SK-N-SH (cell line): ENCODE measurements around the gene SBF2. TPM values are rescaled to one million over a fixed set of nuclear protein-coding genes. Genes with fewer than 3 reads are reported as not detected.
A peak's percentile ranks its signal among the peaks of the same experiment; 100 is the strongest.

Source experiments
- CTCF ChIA-PET: fragments of 300-600, 350-600 bp; formaldehyde crosslinking; extraction: SDS; loops from one replicate; lab custom pipeline; 2021; lab: Yijun Ruan, JAX
- POLR2A ChIA-PET: fragments of 350-600 bp; sonication (Branson Sonifier 250); formaldehyde crosslinking; extraction: SDS; loops from one replicate; lab custom pipeline; 2020; ENCODE audit warnings: antibody characterized with exemption, inconsistent platforms; lab: Yijun Ruan, JAX
- DNase-seq: peaks from one replicate; pipeline ENCODE4 v3.0.0; 2012
- H2AFZ ChIP-seq: fragments of 200-600 bp; sonication (generic); 2 replicates; pipeline ENCODE4 v1.8.1; 2016; ENCODE audit warnings: antibody characterized with exemption, mild to moderate bottlenecking, low read depth
- H3F3A ChIP-seq: fragments of 200-600 bp; sonication (generic); replicated peaks from 2 replicates; pipeline ENCODE3; 2016; ENCODE audit warnings: antibody characterized with exemption, mild to moderate bottlenecking; ENCODE audit not compliant: insufficient read depth
- H3K27ac ChIP-seq, 2 experiments: fragments of 200-500 bp in 1 of 2; fragments of 200-600 bp in 1 of 2; sonication (Bioruptor generic) in 1 of 2; sonication (generic), shearing (Covaris generic) in 1 of 2; 2 replicates each; pipeline versions ENCODE4 v1.5.1 to v1.6.1; 2014 to 2016; ENCODE audit warnings: low read depth in 2 of 2, inconsistent platforms in 1 of 2, low read length in 1 of 2, mild to moderate bottlenecking in 1 of 2, mixed read lengths in 1 of 2
- H3K27me3 ChIP-seq: fragments of 200-600 bp; sonication (generic), shearing (Covaris generic); 2 replicates; pipeline ENCODE4 v1.6.1; 2016; ENCODE audit warnings: mixed run types; ENCODE audit not compliant: insufficient read depth
- H3K36me3 ChIP-seq, 2 experiments: fragments of 200-500 bp in 1 of 2; fragments of 200-600 bp in 1 of 2; sonication (Bioruptor generic) in 1 of 2; sonication (generic) in 1 of 2; replicated peaks in 1 of 2; 2 replicates each; pipeline versions ENCODE3 to v1.5.1; 2014 to 2016; ENCODE audit warnings: low read length in 1 of 2, mild to moderate bottlenecking in 1 of 2; ENCODE audit not compliant: insufficient read depth in 2 of 2, control insufficient read depth in 1 of 2
- H3K4me1 ChIP-seq, 2 experiments: fragments of 200-500 bp in 1 of 2; fragments of 200-600 bp in 1 of 2; sonication (Bioruptor generic) in 1 of 2; sonication (generic), shearing (Covaris generic) in 1 of 2; 2 replicates each; pipeline versions ENCODE4 v1.5.1 to v1.6.1; 2014 to 2016; ENCODE audit warnings: low read depth in 1 of 2, low read length in 1 of 2, mixed run types in 1 of 2; ENCODE audit not compliant: insufficient read depth in 2 of 2, control insufficient read depth in 1 of 2
- H3K4me2 ChIP-seq: fragments of 200-600 bp; sonication (generic), shearing (Covaris generic); 2 replicates; pipeline ENCODE4 v1.6.1; 2017; ENCODE audit warnings: mixed run types
- H3K4me3 ChIP-seq, 2 experiments: fragments of 200-500 bp in 1 of 2; fragments of 200-600 bp in 1 of 2; sonication (Bioruptor generic) in 1 of 2; sonication (generic), shearing (Covaris generic) in 1 of 2; 2 replicates each; pipeline versions ENCODE4 v1.5.1 to v1.8.1; 2014 to 2016; ENCODE audit warnings: low read depth in 2 of 2, inconsistent platforms in 1 of 2, low read length in 1 of 2, mild to moderate bottlenecking in 1 of 2, mixed read lengths in 1 of 2, moderate library complexity in 1 of 2
- H3K79me2 ChIP-seq: fragments of 200-600 bp; sonication (generic); 2 replicates; pipeline ENCODE4 v1.8.1; 2017; ENCODE audit warnings: mild to moderate bottlenecking; ENCODE audit not compliant: insufficient read depth
- H3K9ac ChIP-seq: fragments of 200-600 bp; sonication (generic); 2 replicates; pipeline ENCODE4 v1.6.1; 2017; ENCODE audit warnings: mixed run types
- H3K9me2 ChIP-seq: fragments of 200-600 bp; sonication (generic); 2 replicates; pipeline ENCODE4 v1.6.1; 2017; ENCODE audit warnings: mixed run types
- H3K9me3 ChIP-seq: fragments of 200-600 bp; sonication (generic); 2 replicates; pipeline ENCODE4 v1.6.1; 2017; ENCODE audit warnings: mixed run types, mild to moderate bottlenecking, moderate library complexity
- H4K20me1 ChIP-seq: fragments of 200-600 bp; sonication (generic); 2 replicates; pipeline ENCODE4 v1.6.1; 2017; ENCODE audit warnings: mild to moderate bottlenecking, mixed run types; ENCODE audit not compliant: insufficient read depth
- ELF1 ChIP-seq: IDR thresholded peaks from 2 replicates; pipeline ENCODE4 v1.4.0; 2012
- EP300 ChIP-seq, 2 experiments: IDR thresholded peaks; 2 replicates each; pipeline versions ENCODE4 v1.4.0 to v1.6.1; 2012; ENCODE audit warnings: borderline replicate concordance in 1 of 2, low read depth in 1 of 2, low read length in 1 of 2
- EZH2phosphoT487 ChIP-seq: fragments of 200-600 bp; sonication (generic); IDR thresholded peaks from 2 replicates; pipeline ENCODE4 v1.6.1; 2017; ENCODE audit warnings: low read depth, mixed run types, mild to moderate bottlenecking, antibody characterized with exemption, moderate library complexity, borderline replicate concordance
- FOXJ3 ChIP-seq: sonication (generic); formaldehyde crosslinking; IDR thresholded peaks from 2 replicates; pipeline ENCODE4 v1.5.1; 2020; ENCODE audit warnings: mild to moderate bottlenecking, missing genetic modification reagents
- GATA2 ChIP-seq: sonication (generic); formaldehyde crosslinking; IDR thresholded peaks from 2 replicates; pipeline ENCODE4 v1.5.0; 2020; ENCODE audit warnings: mild to moderate bottlenecking, missing genetic modification reagents
- JUND ChIP-seq: IDR thresholded peaks from 2 replicates; pipeline ENCODE4 v1.4.0; 2012
- MXI1 ChIP-seq: IDR thresholded peaks from 2 replicates; pipeline ENCODE4 v1.6.1; 2012; ENCODE audit warnings: mild to moderate bottlenecking, low read depth, low read length, improper control_type of control experiment
- NFIC ChIP-seq: IDR thresholded peaks from 2 replicates; pipeline ENCODE4 v1.4.0; 2012; ENCODE audit warnings: borderline replicate concordance
- NRF1 ChIP-seq: IDR thresholded peaks from 2 replicates; pipeline ENCODE4 v1.6.1; 2012; ENCODE audit warnings: low read depth, mild to moderate bottlenecking, low read length
- POLR2AphosphoS5 ChIP-seq: IDR thresholded peaks from 2 replicates; pipeline ENCODE4 v1.6.1; 2012; ENCODE audit warnings: low read depth, low read length
- RAD21 ChIP-seq: IDR thresholded peaks from 2 replicates; pipeline ENCODE4 v1.6.1; 2012; ENCODE audit warnings: mild to moderate bottlenecking, low read length
- RCOR1 ChIP-seq: fragments of 150-350 bp; IDR thresholded peaks from 2 replicates; pipeline ENCODE4 v1.6.1; 2017; ENCODE audit warnings: antibody characterized with exemption, low read length
- RXRA ChIP-seq: IDR thresholded peaks from 2 replicates; pipeline ENCODE4 v1.4.0; 2012; ENCODE audit warnings: low read depth, mild to moderate bottlenecking, borderline replicate concordance
- SMC3 ChIP-seq: IDR thresholded peaks from 2 replicates; pipeline ENCODE4 v1.6.1; 2012; ENCODE audit warnings: low read depth, low read length, improper control_type of control experiment
- TAF1 ChIP-seq: IDR thresholded peaks from 2 replicates; pipeline ENCODE4 v1.6.1; 2012; ENCODE audit warnings: low read depth, mild to moderate bottlenecking, low read length, moderate library complexity, borderline replicate concordance
- TCF12 ChIP-seq: IDR thresholded peaks from 2 replicates; pipeline ENCODE4 v1.4.0; 2012
- YY1 ChIP-seq: IDR thresholded peaks from 2 replicates; pipeline ENCODE4 v1.4.0; 2012; ENCODE audit warnings: low read depth, mild to moderate bottlenecking
- WGBS: methylation state at CpG from one replicate; pipeline ENCODE4 v1.1.6; 2017; ENCODE audit warnings: low lambda C conversion rate; 5-methylcytosine and 5-hydroxymethylcytosine counted together
- polyA plus RNA-seq, 3 experiments: library from polyadenylated mRNA; depleted of rRNA; stranded (reverse); fragments of >200 nt; gene quantifications; 2 replicates each; pipeline ENCODE4 v1.2.3, GENCODE V29; 2012
- TF ChIP-seq, protein P1 (sequence below): fragments of 150-350 bp; IDR thresholded peaks from 2 replicates; pipeline ENCODE4 v1.6.1; 2017; ENCODE audit warnings: antibody characterized with exemption, low read length, low read depth, borderline replicate concordance
- TF ChIP-seq, protein P2 (sequence below): fragments of 150-350 bp; IDR thresholded peaks from 2 replicates; pipeline ENCODE4 v1.6.1; 2016; ENCODE audit warnings: mild to moderate bottlenecking, low read depth, low read length
- TF ChIP-seq, protein P3 (sequence below): IDR thresholded peaks from 2 replicates; pipeline ENCODE4 v1.4.0; 2012; ENCODE audit warnings: low read depth, borderline replicate concordance
- TF ChIP-seq, protein P4 (sequence below): IDR thresholded peaks from 2 replicates; pipeline ENCODE4 v1.4.0; 2012; ENCODE audit warnings: low read depth
- TF ChIP-seq, protein P5 (sequence below): IDR thresholded peaks from 2 replicates; pipeline ENCODE4; 2012
- TF ChIP-seq, protein P6 (sequence below): fragments of 200-600 bp; sonication (generic); IDR thresholded peaks from 2 replicates; pipeline ENCODE4 v1.6.1; 2017; ENCODE audit warnings: antibody characterized with exemption, mild to moderate bottlenecking, moderate library complexity
- TF ChIP-seq, protein P7 (sequence below): IDR thresholded peaks from 2 replicates; pipeline ENCODE4 v1.4.0; 2012; ENCODE audit warnings: low read depth, borderline replicate concordance

Gene SBF2
- polyA plus RNA-seq, 1 of the 3 experiments (the other 2 are of a cell fraction) = 23.0 TPM

DNA sequence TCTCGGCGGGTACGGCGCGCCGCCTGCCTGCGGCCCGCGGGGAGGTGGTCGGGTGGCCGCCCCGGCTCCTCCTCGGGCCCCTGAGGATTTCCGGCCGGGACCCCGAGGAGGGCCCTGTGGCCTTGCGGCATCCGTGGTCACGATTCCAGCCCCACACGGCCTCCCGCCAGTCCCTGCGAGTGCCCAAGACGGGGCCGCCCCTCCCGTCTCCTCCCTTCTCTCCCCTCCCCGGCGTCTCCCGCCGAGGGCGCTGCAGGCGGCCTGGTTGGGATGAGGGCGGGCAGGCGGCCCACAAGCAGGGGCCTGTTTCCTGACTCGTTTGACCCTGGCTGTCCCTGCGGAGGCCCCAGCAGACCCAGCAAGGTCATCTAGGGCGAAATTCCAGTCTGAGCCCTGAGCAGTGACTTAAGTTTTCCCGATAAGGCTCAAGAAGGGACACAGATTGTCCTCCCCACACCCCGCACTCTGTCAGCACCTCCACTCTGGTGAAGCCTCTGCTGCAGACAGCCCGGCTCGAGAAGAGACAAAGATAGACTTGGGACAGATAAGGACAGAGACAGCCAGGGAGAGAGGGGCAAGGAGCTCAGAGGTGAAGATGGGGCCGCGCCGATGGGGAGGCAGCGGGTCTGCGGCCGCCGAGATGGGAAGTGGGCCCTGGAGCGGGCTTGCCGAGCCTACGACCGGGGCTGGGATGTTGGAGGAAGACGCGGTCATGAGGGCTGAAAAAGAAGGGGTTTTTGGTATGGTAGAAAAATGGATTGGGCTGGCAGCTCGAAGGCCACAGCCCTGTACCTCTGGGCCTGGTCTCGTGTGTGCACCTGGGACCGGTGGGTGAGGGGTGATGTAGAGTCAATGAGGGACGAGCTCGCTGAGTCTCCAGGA, 535.1 kb downstream of the SBF2 start:
- CTCF ChIA-PET = interaction anchor here (0.6 to 4.4 kb wide), 58 partner anchors 8 to 984 kb away, joined by 3 to 104 read pairs (median 4); partner anchors contain the start of gene ADM
- H3K27ac ChIP-seq = peak overlapping the region; percentile 91 to 97
- H4K20me1 ChIP-seq = no peaks in the 10 kb centered on the region
- peak; percentile 92 for DNase-seq
- H3K27me3 ChIP-seq = no peaks in the 10 kb centered on the region
- H3K9ac ChIP-seq = peak overlapping the region; percentile 74
- no peaks in the 10 kb centered on the region for H3K9me2 ChIP-seq
- H3F3A ChIP-seq = peaks cover 21% of the 10 kb centered on the region
- POLR2A ChIA-PET = interaction anchor here (1.4 to 2.8 kb wide), 2 partner anchors 546 to 549 kb away, joined by 4 to 24 read pairs; partner anchors contain the start of gene ADM
- H3K79me2 ChIP-seq = no peaks in the 10 kb centered on the region
- H3K36me3 ChIP-seq = no peaks in the 10 kb centered on the region
- H3K4me1 ChIP-seq = peaks cover 27 to 31% of the 10 kb centered on the region in 2 experiments
- H3K9me3 ChIP-seq = no peaks in the 10 kb centered on the region
- WGBS = 31% methylated on average over 44 of the region's 58 CpGs
- peak overlapping the region; percentile 80 for H3K4me2 ChIP-seq
- peak overlapping the region; percentile 66; the same call in 1 of the 2 replicates for H2AFZ ChIP-seq
- peak overlapping the region; percentile 55 to 64 for H3K4me3 ChIP-seq
- TF ChIP-seq JUND = no peak
- no peak; the same call in 1 of the 2 replicates for TF ChIP-seq NFIC
- TF ChIP-seq RXRA = peak; percentile 64; the same call in 1 of the 2 replicates
- TF ChIP-seq, protein P1, sequence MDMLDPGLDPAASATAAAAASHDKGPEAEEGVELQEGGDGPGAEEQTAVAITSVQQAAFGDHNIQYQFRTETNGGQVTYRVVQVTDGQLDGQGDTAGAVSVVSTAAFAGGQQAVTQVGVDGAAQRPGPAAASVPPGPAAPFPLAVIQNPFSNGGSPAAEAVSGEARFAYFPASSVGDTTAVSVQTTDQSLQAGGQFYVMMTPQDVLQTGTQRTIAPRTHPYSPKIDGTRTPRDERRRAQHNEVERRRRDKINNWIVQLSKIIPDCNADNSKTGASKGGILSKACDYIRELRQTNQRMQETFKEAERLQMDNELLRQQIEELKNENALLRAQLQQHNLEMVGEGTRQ = no peak
- peak; percentile 23; the same call in 1 of the 2 replicates for TF ChIP-seq TAF1
- TF ChIP-seq, protein P2, sequence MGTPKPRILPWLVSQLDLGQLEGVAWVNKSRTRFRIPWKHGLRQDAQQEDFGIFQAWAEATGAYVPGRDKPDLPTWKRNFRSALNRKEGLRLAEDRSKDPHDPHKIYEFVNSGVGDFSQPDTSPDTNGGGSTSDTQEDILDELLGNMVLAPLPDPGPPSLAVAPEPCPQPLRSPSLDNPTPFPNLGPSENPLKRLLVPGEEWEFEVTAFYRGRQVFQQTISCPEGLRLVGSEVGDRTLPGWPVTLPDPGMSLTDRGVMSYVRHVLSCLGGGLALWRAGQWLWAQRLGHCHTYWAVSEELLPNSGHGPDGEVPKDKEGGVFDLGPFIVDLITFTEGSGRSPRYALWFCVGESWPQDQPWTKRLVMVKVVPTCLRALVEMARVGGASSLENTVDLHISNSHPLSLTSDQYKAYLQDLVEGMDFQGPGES = no peak
- no peak for TF ChIP-seq ELF1
- peak; percentile 50 for TF ChIP-seq RAD21
- peak; percentile 15 to 19; a peak in 3 of 4 replicates for TF ChIP-seq EP300 (IDR thresholded peaks at IDR 0.05; ENCODE audit: borderline replicate concordance in 1 of 2, low read depth in 1 of 2, low read length in 1 of 2)
- TF ChIP-seq, protein P3, sequence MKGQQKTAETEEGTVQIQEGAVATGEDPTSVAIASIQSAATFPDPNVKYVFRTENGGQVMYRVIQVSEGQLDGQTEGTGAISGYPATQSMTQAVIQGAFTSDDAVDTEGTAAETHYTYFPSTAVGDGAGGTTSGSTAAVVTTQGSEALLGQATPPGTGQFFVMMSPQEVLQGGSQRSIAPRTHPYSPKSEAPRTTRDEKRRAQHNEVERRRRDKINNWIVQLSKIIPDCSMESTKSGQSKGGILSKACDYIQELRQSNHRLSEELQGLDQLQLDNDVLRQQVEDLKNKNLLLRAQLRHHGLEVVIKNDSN = no peak
- TF ChIP-seq, protein P4, sequence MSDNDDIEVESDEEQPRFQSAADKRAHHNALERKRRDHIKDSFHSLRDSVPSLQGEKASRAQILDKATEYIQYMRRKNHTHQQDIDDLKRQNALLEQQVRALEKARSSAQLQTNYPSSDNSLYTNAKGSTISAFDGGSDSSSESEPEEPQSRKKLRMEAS = no peak; the same call in 1 of the 2 replicates
- TF ChIP-seq TCF12 = peak; percentile 61
- 0 out of 2 replicates have a peak, but pooled peaks have one; percentile 13 for TF ChIP-seq POLR2AphosphoS5
- TF ChIP-seq, protein P5, sequence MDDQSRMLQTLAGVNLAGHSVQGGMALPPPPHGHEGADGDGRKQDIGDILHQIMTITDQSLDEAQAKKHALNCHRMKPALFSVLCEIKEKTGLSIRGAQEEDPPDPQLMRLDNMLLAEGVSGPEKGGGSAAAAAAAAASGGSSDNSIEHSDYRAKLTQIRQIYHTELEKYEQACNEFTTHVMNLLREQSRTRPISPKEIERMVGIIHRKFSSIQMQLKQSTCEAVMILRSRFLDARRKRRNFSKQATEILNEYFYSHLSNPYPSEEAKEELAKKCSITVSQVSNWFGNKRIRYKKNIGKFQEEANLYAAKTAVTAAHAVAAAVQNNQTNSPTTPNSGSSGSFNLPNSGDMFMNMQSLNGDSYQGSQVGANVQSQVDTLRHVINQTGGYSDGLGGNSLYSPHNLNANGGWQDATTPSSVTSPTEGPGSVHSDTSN = no peak
- peak; percentile 78 for TF ChIP-seq FOXJ3
- TF ChIP-seq SMC3 = peak; percentile 44
- TF ChIP-seq, protein P6, sequence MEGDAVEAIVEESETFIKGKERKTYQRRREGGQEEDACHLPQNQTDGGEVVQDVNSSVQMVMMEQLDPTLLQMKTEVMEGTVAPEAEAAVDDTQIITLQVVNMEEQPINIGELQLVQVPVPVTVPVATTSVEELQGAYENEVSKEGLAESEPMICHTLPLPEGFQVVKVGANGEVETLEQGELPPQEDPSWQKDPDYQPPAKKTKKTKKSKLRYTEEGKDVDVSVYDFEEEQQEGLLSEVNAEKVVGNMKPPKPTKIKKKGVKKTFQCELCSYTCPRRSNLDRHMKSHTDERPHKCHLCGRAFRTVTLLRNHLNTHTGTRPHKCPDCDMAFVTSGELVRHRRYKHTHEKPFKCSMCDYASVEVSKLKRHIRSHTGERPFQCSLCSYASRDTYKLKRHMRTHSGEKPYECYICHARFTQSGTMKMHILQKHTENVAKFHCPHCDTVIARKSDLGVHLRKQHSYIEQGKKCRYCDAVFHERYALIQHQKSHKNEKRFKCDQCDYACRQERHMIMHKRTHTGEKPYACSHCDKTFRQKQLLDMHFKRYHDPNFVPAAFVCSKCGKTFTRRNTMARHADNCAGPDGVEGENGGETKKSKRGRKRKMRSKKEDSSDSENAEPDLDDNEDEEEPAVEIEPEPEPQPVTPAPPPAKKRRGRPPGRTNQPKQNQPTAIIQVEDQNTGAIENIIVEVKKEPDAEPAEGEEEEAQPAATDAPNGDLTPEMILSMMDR = no peak; the same call in 1 of the 2 replicates
- TF ChIP-seq MXI1 = peak; percentile 51
- TF ChIP-seq YY1 = no peak
- TF ChIP-seq, protein P7, sequence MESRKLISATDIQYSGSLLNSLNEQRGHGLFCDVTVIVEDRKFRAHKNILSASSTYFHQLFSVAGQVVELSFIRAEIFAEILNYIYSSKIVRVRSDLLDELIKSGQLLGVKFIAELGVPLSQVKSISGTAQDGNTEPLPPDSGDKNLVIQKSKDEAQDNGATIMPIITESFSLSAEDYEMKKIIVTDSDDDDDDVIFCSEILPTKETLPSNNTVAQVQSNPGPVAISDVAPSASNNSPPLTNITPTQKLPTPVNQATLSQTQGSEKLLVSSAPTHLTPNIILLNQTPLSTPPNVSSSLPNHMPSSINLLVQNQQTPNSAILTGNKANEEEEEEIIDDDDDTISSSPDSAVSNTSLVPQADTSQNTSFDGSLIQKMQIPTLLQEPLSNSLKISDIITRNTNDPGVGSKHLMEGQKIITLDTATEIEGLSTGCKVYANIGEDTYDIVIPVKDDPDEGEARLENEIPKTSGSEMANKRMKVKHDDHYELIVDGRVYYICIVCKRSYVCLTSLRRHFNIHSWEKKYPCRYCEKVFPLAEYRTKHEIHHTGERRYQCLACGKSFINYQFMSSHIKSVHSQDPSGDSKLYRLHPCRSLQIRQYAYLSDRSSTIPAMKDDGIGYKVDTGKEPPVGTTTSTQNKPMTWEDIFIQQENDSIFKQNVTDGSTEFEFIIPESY = no peak
- no peak; the same call in 1 of the 2 replicates for TF ChIP-seq RCOR1
- TF ChIP-seq NRF1 = no peak
- peak; percentile 43; the same call in 1 of the 2 replicates for TF ChIP-seq GATA2
- no peak for TF ChIP-seq EZH2phosphoT487
